IMR-90 (cell line): Measurements from ENCODE around the gene KBTBD6. TPM values are rescaled to one million over a fixed set of nuclear protein-coding genes. Genes with fewer than 3 reads are reported as not detected.

ENCODE experiments used
- ATAC-seq: fragments of 200-7000 bp; cut with Tn5 transposase; 2 replicates; pipeline ENCODE4 v1.9.1; 2020; ENCODE audit warnings: low read depth, mild to moderate bottlenecking, moderate library complexity
- BruUV-seq: library from RNA; stranded (reverse); fragments of 400-500 nt; replicated peaks from 2 replicates; lab custom pipeline; 2021; lab: Mats Ljungman, UMichigan
- CTCF ChIA-PET: fragments of 300-600 bp; formaldehyde crosslinking; extraction: SDS; loops from one replicate; lab custom pipeline; 2021; ENCODE audit warnings: antibody characterized with exemption; lab: Yijun Ruan, JAX
- POLR2A ChIA-PET: fragments of 300-600 bp; sonication (Branson Sonifier 250); formaldehyde crosslinking; loops from one replicate; lab custom pipeline; 2022; ENCODE audit warnings: antibody characterized with exemption; ENCODE audit not compliant: unreplicated experiment; lab: Charles Lee
- DNase-seq: peaks from one replicate; pipeline ENCODE4 v3.0.0; 2013
- H2AFZ ChIP-seq: replicated peaks from 2 replicates; pipeline ENCODE3; 2013; ENCODE audit warnings: low read length, mild to moderate bottlenecking; ENCODE audit not compliant: poor library complexity
- H2AK5ac ChIP-seq: 2 replicates; pipeline ENCODE4 v1.6.1; 2013; ENCODE audit warnings: low read depth, low read length, inconsistent platforms
- H2AK9ac ChIP-seq: replicated peaks from 2 replicates; pipeline ENCODE3; 2013; ENCODE audit warnings: mild to moderate bottlenecking, low read depth, low read length, moderate library complexity; ENCODE audit not compliant: poor library complexity
- H2BK120ac ChIP-seq: 2 replicates; pipeline ENCODE4 v1.6.1; 2013; ENCODE audit warnings: low read depth, low read length, inconsistent platforms
- H2BK15ac ChIP-seq: 3 replicates; pipeline ENCODE4 v1.6.1; 2013; ENCODE audit warnings: low read depth, low read length, inconsistent platforms
- H2BK20ac ChIP-seq: 2 replicates; pipeline ENCODE4 v1.6.1; 2013; ENCODE audit warnings: low read depth, mild to moderate bottlenecking, inconsistent platforms, low read length, moderate library complexity
- H2BK5ac ChIP-seq: 2 replicates; pipeline ENCODE4 v1.6.1; 2013; ENCODE audit warnings: mild to moderate bottlenecking, low read depth, low read length, inconsistent platforms; ENCODE audit not compliant: poor library complexity, severe bottlenecking
- H3K14ac ChIP-seq: replicated peaks from 2 replicates; pipeline ENCODE4 v1.6.1; 2013; ENCODE audit warnings: low read depth, low read length, inconsistent platforms
- H3K18ac ChIP-seq: 2 replicates; pipeline ENCODE4 v1.6.1; 2013; ENCODE audit warnings: low read depth, low read length, control low read depth
- H3K23ac ChIP-seq: 2 replicates; pipeline ENCODE4 v1.6.1; 2013; ENCODE audit warnings: low read depth, low read length, inconsistent platforms
- H3K27ac ChIP-seq: 2 replicates; pipeline ENCODE4 v1.5.1; 2013; ENCODE audit warnings: mild to moderate bottlenecking, control low read depth, low read length; ENCODE audit not compliant: insufficient read depth
- H3K27me3 ChIP-seq: 2 replicates; pipeline ENCODE4 v1.6.1; 2013; ENCODE audit warnings: low read length; ENCODE audit not compliant: control insufficient read depth, insufficient read depth
- H3K36me3 ChIP-seq: 2 replicates; pipeline ENCODE4 v1.6.1; 2013; ENCODE audit warnings: low read length, mixed read lengths; ENCODE audit not compliant: control insufficient read depth, insufficient read depth
- H3K4ac ChIP-seq: 2 replicates; pipeline ENCODE4 v1.6.1; 2013; ENCODE audit warnings: low read depth, low read length, inconsistent platforms
- H3K4me1 ChIP-seq: 2 replicates; pipeline ENCODE4 v1.6.1; 2013; ENCODE audit warnings: low read length, mixed read lengths; ENCODE audit not compliant: control insufficient read depth, insufficient read depth
- H3K4me2 ChIP-seq: 2 replicates; pipeline ENCODE4 v1.6.1; 2013; ENCODE audit warnings: low read depth, mild to moderate bottlenecking, control low read depth, low read length, moderate library complexity
- H3K4me3 ChIP-seq: 2 replicates; pipeline ENCODE4 v1.5.1; 2013; ENCODE audit warnings: low read depth, mild to moderate bottlenecking, control low read depth, low read length, moderate library complexity; ENCODE audit not compliant: insufficient read depth
- H3K56ac ChIP-seq: 2 replicates; pipeline ENCODE4 v1.6.1; 2013; ENCODE audit warnings: low read length, inconsistent platforms; ENCODE audit not compliant: insufficient read depth; ENCODE audit errors: extremely low read depth
- H3K79me1 ChIP-seq, 2 experiments: 2 replicates each; pipeline ENCODE4 v1.6.1; 2013; ENCODE audit warnings: low read length in 2 of 2, inconsistent platforms in 1 of 2, low read depth in 1 of 2
- H3K9ac ChIP-seq: 2 replicates; pipeline ENCODE4 v1.6.1; 2013; ENCODE audit warnings: low read depth, low read length, control low read depth
- H3K9me1 ChIP-seq: 2 replicates; pipeline ENCODE4 v1.6.1; 2013; ENCODE audit warnings: low read length, inconsistent platforms; ENCODE audit not compliant: insufficient read depth
- H3K9me3 ChIP-seq: 2 replicates; pipeline ENCODE4 v1.6.1; 2013; ENCODE audit warnings: low read length; ENCODE audit not compliant: control insufficient read depth, insufficient read depth
- H4K20me1 ChIP-seq: 2 replicates; pipeline ENCODE4 v1.6.1; 2013; ENCODE audit warnings: low read length, inconsistent platforms; ENCODE audit not compliant: insufficient read depth
- H4K5ac ChIP-seq: 2 replicates; pipeline ENCODE4 v1.6.1; 2013; ENCODE audit warnings: mild to moderate bottlenecking, low read depth, low read length, control low read depth
- H4K8ac ChIP-seq, 2 experiments: 2 replicates each; pipeline ENCODE4 v1.6.1; 2013; ENCODE audit warnings: low read depth in 2 of 2, low read length in 2 of 2, control low read depth in 1 of 2, inconsistent platforms in 1 of 2
- H4K91ac ChIP-seq: 2 replicates; pipeline ENCODE4 v1.6.1; 2013; ENCODE audit warnings: low read depth, low read length, inconsistent platforms; ENCODE audit not compliant: insufficient read depth
- FOS ChIP-seq: fragments of 150-350 bp; IDR thresholded peaks from 2 replicates; pipeline ENCODE4 v1.6.1; 2016; ENCODE audit warnings: low read depth, low read length
- MAFK ChIP-seq: IDR thresholded peaks from 2 replicates; pipeline ENCODE4 v1.6.1; 2012; ENCODE audit warnings: low read depth, low read length, improper control_type of control experiment
- NFE2L2 ChIP-seq: fragments of 150-350 bp; IDR thresholded peaks from 2 replicates; pipeline ENCODE4 v1.6.1; 2016; ENCODE audit warnings: low read depth, mild to moderate bottlenecking, low read length
- WGBS, 2 experiments: methylation state at CpG; one replicate each; pipeline versions ENCODE4 v1.1.5 to v1.1.7; 2013; ENCODE audit warnings: missing lambda C conversion rate in 2 of 2; ENCODE audit not compliant: insufficient read length in 1 of 2; ENCODE audit errors: extremely low coverage in 2 of 2; 5-methylcytosine and 5-hydroxymethylcytosine counted together
- dilution Hi-C: fragments of 300-500 bp; cut with HindIII; formaldehyde crosslinking; loops from one replicate; pipeline ENCODE4 v1.14.3; 2018; ENCODE audit warnings: low sequenced_read_pairs; ENCODE audit not compliant: unreplicated experiment
- in situ Hi-C: fragments of 300-500 bp; cut with MboI; formaldehyde crosslinking; loops from 3 replicates; pipeline ENCODE4 v1.14.3; 2019; ENCODE audit warnings: low sequenced_read_pairs, inconsistent platforms, mixed read lengths
- intact Hi-C: fragments of 100-400 bp; cut with micrococcal nuclease; formaldehyde crosslinking; loops from 2 replicates; pipeline ENCODE4 v1.10.0; 2022
- polyA plus RNA-seq, 3 experiments: library from polyadenylated mRNA; depleted of rRNA; stranded (reverse); fragments of >200 nt; gene quantifications; 2 replicates each; pipeline ENCODE4 v1.2.3, GENCODE V29; 2012; ENCODE audit warnings: low replicate concordance in 1 of 3
- total RNA-seq: library from RNA; depleted of rRNA; stranded (reverse); fragments of >200 nt; gene quantifications from 2 replicates; pipeline ENCODE4 v1.2.3, GENCODE V29; 2012
- TF ChIP-seq, protein P1 (sequence below): conservative IDR thresholded peaks from 2 replicates; pipeline ENCODE4 v1.5.1; 2012; ENCODE audit warnings: mild to moderate bottlenecking, low read depth, low read length, improper control_type of control experiment

KBTBD6 gene
- total and polyA plus RNA-seq, 2 of the 4 experiments (the other 2 are of a cell fraction) = 3.6 to 14.7 TPM

GRCh38 chr13:41137951-41138350 lies 5.3 kb upstream of the KBTBD6 start:
- H3K23ac ChIP-seq = peak overlapping the region; percentile 14; the same call in 1 of the 2 replicates
- TF ChIP-seq, protein P1, sequence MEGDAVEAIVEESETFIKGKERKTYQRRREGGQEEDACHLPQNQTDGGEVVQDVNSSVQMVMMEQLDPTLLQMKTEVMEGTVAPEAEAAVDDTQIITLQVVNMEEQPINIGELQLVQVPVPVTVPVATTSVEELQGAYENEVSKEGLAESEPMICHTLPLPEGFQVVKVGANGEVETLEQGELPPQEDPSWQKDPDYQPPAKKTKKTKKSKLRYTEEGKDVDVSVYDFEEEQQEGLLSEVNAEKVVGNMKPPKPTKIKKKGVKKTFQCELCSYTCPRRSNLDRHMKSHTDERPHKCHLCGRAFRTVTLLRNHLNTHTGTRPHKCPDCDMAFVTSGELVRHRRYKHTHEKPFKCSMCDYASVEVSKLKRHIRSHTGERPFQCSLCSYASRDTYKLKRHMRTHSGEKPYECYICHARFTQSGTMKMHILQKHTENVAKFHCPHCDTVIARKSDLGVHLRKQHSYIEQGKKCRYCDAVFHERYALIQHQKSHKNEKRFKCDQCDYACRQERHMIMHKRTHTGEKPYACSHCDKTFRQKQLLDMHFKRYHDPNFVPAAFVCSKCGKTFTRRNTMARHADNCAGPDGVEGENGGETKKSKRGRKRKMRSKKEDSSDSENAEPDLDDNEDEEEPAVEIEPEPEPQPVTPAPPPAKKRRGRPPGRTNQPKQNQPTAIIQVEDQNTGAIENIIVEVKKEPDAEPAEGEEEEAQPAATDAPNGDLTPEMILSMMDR = no peak
- TF ChIP-seq FOS (peak; percentile 12; the same call in 1 of the 2 replicates), NFE2L2 (peak; percentile 46; the same call in 1 of the 2 replicates), MAFK (peak; percentile 48; the same call in 1 of the 2 replicates)
- H3K36me3 ChIP-seq = no peaks in the 10 kb centered on the region
- peak overlapping the region; percentile 83 for H3K14ac ChIP-seq
- WGBS, 2 experiments = no CpG with 5 or more reads among the region's 2 CpGs
- ATAC-seq (peak; percentile 65), DNase-seq (peak; percentile 81)
- ChIA-PET POLR2A (no interaction called here), CTCF (no interaction called here)
- peak overlapping the region; percentile 3 for H2AK9ac ChIP-seq
- H3K4ac ChIP-seq = peak overlapping the region; percentile 84
- H2BK20ac ChIP-seq = peak overlapping the region; percentile 81
- H3K18ac ChIP-seq = peak overlapping the region; percentile 55; the same call in 1 of the 2 replicates
- H2BK15ac ChIP-seq = peak overlapping the region; percentile 80; the same call in 2 of the 3 replicates
- peak overlapping the region; percentile 11; the same call in 1 of the 2 replicates for H3K4me2 ChIP-seq
- peak overlapping the region; percentile 56; the same call in 1 of the 2 replicates for H3K56ac ChIP-seq
- no peaks in the 10 kb centered on the region for H3K27me3 ChIP-seq
- dilution Hi-C loops = no loop called here
- peak overlapping the region; percentile 94 for H2BK120ac ChIP-seq
- peak overlapping the region; percentile 87 for H2BK5ac ChIP-seq
- in situ Hi-C loops = no loop called here
- H4K20me1 ChIP-seq = no peaks in the 10 kb centered on the region
- peaks cover 16% of the 10 kb centered on the region for H3K9me1 ChIP-seq
- peak overlapping the region; percentile 29 for H2AFZ ChIP-seq
- H3K9ac ChIP-seq = no peak overlapping the region
- peaks cover 14% of the 10 kb centered on the region for H3K4me1 ChIP-seq
- H3K9me3 ChIP-seq = no peaks in the 10 kb centered on the region
- peak overlapping the region; percentile 83 for H4K91ac ChIP-seq
- no TSS peak for BruUV-seq
- no peak overlapping the region for H3K4me3 ChIP-seq
- H4K5ac ChIP-seq = peak overlapping the region; percentile 54
- H3K79me1 ChIP-seq = peaks cover 11 to 16% of the 10 kb centered on the region in 2 experiments
- H4K8ac ChIP-seq = peak overlapping the region; percentile 56 to 71
- peak overlapping the region; percentile 94; the same call in 1 of the 2 replicates for H2AK5ac ChIP-seq
- intact Hi-C loops = loop anchor here (2.0 kb wide), 1 partner anchor 57 kb away; the partner anchor contains the start of gene KBTBD7
- peak overlapping the region; percentile 84 for H3K27ac ChIP-seq
